Measurements from ENCODE around the gene RPRD2.
"Not testable (repeated sequence)": the region's sequence is repeated elsewhere in the genome, so short reads cannot be mapped to it uniquely, and the experiment has no call there.

RPRD2 gene

GRCh38 chr1:150363426-150364230, at the start of gene RPRD2:
RPRD2 (plus strand) TSS chr1:150364147; CDS start chr1:150364715, 568 bp downstream.
- peak; percentile 99 for DNase-seq (ENCODE audit: low spot score)

GRCh38 chr1:150314691-150315090, 49.3 kb upstream of the RPRD2 start:
- DNase-seq (ENCODE audit: low spot score): not testable (repeated sequence)

GRCh38 chr1:150320667-150320978, 43.3 kb upstream of the RPRD2 start:
- DNase-seq (ENCODE audit: low spot score): no peak

- no peak for DNase-seq (ENCODE audit: low spot score)
These were observed 42.2 kb upstream of the RPRD2 start for GRCh38 chr1:150321826-150322166.

- DNase-seq (ENCODE audit: low spot score): no peak
These were observed 41.6 kb upstream of the RPRD2 start for GRCh38 chr1:150322310-150322709.

- DNase-seq (ENCODE audit: low spot score): no peak
These were observed 31.2 kb upstream of the RPRD2 start for GRCh38 chr1:150332651-150333290.

GRCh38 chr1:150346316-150346715, 17.6 kb upstream of the RPRD2 start:
- DNase-seq (ENCODE audit: low spot score): no peak

- DNase-seq (ENCODE audit: low spot score): no peak
These were observed 11.1 kb upstream of the RPRD2 start for GRCh38 chr1:150352866-150353265.

- DNase-seq (ENCODE audit: low spot score): no peak
These were observed 1.1 kb upstream of the RPRD2 start for GRCh38 chr1:150362721-150363425.

- peak; percentile 86 for DNase-seq (ENCODE audit: low spot score)
These were observed 470 bp downstream of the RPRD2 start for GRCh38 chr1:150364231-150365003.

- no peak for DNase-seq (ENCODE audit: low spot score)
These were observed 2.0 kb downstream of the RPRD2 start for GRCh38 chr1:150365941-150366340.

GRCh38 chr1:150366416-150367296, 2.7 kb downstream of the RPRD2 start:
- DNase-seq (ENCODE audit: low spot score): no peak

- DNase-seq (ENCODE audit: low spot score): no peak
These were observed 7.2 kb downstream of the RPRD2 start for GRCh38 chr1:150371110-150371509.

- DNase-seq (ENCODE audit: low spot score): no peak
These were observed 8.6 kb downstream of the RPRD2 start for GRCh38 chr1:150372580-150372979.

GRCh38 chr1:150376110-150376509, 12.2 kb downstream of the RPRD2 start:
- DNase-seq (ENCODE audit: low spot score): no peak

GRCh38 chr1:150383631-150384324, 19.8 kb downstream of the RPRD2 start:
- no peak for DNase-seq (ENCODE audit: low spot score)

GRCh38 chr1:150385537-150386445, 21.8 kb downstream of the RPRD2 start:
- no peak for DNase-seq (ENCODE audit: low spot score)

GRCh38 chr1:150386592-150386991, 22.6 kb downstream of the RPRD2 start:
- DNase-seq (ENCODE audit: low spot score): no peak

- no peak for DNase-seq (ENCODE audit: low spot score)
These were observed 23.3 kb downstream of the RPRD2 start for GRCh38 chr1:150387200-150387599.

- no peak for DNase-seq (ENCODE audit: low spot score)
These were observed 24.3 kb downstream of the RPRD2 start for GRCh38 chr1:150388241-150388640.
